COLO668 (cell line): ENCODE measurements around the gene PRR19.

Experiments
- DNase-seq: peaks from one replicate; lab custom pipeline; 2025; ENCODE audit not compliant: unreplicated experiment; lab: John Stamatoyannopoulos, UW

The PRR19 gene

GRCh38 chr19:42283188-42284065, 18.5 kb upstream of the PRR19 start:
- DNase-seq, result peak; percentile 98

DNA sequence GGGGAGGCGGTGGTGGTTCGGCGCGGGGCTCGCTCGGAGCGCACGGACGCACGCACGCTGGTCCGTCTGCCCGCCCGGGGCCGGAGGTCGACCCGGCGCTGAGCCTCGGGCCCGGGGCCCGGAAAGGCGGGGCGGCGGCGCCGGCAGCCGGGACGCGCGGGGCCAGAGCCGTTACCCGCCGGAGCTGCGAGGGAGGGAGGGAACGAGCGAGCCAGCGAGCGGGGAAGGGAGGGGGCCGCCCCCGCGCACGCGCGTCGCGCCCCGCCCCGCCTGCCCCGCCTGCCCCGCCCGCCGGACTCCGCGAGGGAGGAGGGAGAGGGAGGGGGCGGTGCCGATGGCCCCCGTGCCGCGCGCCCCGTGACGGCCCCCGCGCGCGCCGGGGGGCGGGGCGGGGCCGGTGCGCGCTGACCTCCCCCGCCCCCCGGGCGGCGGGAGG, 17.8 kb upstream of the PRR19 start:
- peak; percentile 88 for DNase-seq

DNA sequence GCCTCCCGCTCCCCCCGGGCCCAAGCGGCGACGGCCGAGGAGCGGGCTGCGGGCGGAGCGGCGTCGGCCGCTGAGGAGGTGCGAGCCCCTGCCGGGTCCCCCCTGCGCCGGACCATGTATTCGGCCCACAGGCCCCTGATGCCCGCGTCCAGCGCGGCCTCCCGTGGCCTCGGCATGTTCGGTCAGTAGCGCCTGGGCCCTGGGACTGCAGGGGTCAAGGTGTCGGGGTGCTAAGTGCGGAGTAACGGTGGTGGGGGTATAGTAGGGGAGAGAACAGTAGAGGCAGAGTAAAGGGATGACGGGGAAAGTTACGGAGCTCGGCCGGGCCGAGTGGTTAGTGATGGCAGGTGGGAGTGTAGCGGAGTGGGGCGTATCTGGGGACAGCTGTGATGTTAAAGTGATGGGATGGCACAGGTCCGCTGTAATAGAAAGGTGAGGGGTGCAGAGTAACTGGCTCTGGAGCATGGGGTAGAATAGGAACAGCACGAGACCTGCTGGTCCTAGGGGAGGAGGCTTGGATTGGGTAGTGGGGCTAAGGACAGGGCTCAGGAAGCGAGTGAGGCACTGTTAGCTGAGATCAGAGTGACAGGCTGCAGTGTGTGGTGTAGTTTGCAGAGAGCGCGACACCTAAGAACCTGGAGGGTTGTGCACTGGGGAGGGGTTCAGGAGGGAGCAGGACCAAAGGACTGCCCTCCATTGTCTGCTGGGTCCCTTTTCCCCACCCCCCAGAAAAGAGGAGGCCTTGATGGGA, 17.2 kb upstream of the PRR19 start:
- peak; percentile 17 for DNase-seq

DNA sequence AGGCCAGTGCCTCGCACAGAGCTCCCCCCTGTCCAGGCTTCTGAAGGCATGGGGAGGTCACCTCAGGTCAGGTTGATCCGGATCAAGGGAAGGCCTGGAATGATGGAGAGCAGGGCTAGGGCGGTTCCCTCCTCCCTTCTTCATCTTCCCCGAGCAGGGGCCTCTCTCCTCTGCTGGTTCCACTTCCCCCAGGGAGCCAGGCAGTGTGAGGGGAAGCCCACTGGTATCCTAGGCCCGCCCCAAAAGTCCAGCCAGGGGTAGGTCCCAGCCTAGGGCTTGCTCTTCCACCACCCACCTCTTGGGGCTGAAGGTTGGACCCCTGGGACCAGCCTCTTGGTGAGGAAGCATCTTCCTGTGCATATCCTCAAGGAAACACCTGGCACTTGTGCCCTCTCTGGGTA, 16.4 kb upstream of the PRR19 start:
- no peak for DNase-seq

- no peak for DNase-seq
Measured at GRCh38 chr19:42285988-42286348, 16.0 kb upstream of the PRR19 start.

- no peak for DNase-seq
Measured at GRCh38 chr19:42286349-42287016, 15.4 kb upstream of the PRR19 start.

GRCh38 chr19:42287017-42287826, 14.7 kb upstream of the PRR19 start:
- no peak for DNase-seq

DNA sequence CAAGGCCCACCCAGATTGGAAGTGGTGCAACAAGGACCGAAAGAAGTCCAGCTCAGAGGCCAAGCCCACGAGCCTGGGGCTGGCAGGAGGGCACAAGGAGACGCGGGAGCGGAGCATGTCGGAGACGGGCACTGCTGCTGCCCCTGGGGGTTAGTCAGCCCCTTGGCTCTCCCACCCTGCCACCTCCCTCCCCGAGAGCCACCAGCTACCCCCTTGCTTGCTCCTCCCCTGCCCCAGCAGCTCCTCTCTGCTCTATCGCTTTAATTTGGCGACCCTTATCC, 14.2 kb upstream of the PRR19 start:
- no peak for DNase-seq

DNA sequence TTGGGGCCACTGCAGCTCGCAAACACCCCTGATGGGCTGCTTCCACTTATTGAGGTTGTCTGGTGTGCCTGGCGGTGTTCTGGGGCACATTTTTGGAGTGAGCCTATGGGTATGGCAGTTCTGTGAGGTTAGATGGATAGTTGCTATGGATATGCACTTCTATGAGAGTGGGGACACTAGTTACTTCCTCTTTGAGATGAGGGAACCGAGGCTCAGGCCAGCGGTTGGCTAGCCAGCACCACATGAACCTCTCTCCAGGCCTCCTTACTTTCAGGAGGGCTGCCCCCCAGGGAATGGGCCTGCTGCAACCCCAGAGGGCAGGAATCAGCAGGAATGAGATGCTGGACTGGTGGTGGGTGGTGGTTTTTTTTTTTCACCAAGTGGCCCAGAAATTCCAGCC, 13.5 kb upstream of the PRR19 start:
- DNase-seq, result no peak

DNA sequence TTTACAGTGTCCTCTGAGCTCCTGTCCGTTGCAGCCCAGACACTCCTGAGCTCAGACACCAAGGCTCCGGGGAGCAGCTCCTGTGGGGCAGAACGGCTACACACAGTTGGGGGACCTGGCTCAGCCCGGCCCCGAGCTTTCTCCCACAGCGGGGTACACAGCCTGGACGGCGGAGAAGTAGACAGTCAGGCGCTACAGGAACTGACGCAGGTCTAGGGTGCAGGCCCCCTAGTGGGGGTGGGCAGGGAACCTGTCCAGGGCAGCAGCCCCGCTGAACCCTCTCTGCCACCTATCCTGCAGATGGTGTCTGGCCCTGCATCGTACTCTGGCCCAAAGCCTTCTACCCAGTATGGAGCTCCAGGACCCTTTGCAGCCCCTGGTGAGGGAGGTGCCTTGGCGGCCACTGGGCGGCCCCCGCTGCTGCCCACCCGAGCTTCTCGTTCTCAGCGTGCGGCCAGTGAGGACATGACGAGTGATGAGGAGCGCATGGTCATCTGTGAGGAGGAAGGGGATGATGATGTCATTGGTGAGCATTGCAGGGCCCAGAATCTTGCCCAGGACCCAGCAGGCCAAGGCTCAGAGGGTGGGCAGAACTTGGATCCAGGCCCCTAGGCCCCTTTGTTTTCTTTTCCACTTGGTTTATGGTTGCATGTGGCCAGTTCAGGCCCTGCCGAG, 12.9 kb upstream of the PRR19 start:
- DNase-seq, result no peak

DNA sequence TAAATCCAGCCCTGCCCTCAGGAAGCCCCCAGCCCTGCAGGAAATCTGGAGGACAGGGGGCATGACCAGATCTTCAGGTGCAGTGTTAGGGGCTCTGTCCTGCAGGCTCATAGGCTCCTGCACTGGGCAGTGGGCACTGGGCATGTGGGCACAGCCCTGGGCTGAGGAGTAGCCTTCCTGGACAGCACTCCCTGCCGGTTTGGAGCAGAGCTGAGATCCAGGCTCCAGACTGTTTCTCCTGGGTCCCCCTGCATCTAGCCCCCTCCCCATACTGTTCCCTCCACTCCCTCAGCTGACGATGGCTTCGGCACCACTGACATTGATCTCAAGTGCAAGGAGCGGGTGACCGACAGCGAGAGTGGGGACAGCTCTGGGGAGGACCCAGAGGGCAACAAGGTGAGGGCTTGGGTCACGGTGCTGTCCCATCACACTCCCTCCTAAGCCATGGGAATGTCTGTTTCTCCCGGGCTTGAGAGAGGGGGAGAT, 12.3 kb upstream of the PRR19 start:
- DNase-seq, result no peak

GRCh38 chr19:42290136-42290522, 11.8 kb upstream of the PRR19 start:
- DNase-seq, result no peak

- peak; percentile 43 for DNase-seq
Measured at GRCh38 chr19:42290523-42291434, 11.2 kb upstream of the PRR19 start.

GRCh38 chr19:42291435-42291810, 10.5 kb upstream of the PRR19 start:
- DNase-seq, result no peak

DNA sequence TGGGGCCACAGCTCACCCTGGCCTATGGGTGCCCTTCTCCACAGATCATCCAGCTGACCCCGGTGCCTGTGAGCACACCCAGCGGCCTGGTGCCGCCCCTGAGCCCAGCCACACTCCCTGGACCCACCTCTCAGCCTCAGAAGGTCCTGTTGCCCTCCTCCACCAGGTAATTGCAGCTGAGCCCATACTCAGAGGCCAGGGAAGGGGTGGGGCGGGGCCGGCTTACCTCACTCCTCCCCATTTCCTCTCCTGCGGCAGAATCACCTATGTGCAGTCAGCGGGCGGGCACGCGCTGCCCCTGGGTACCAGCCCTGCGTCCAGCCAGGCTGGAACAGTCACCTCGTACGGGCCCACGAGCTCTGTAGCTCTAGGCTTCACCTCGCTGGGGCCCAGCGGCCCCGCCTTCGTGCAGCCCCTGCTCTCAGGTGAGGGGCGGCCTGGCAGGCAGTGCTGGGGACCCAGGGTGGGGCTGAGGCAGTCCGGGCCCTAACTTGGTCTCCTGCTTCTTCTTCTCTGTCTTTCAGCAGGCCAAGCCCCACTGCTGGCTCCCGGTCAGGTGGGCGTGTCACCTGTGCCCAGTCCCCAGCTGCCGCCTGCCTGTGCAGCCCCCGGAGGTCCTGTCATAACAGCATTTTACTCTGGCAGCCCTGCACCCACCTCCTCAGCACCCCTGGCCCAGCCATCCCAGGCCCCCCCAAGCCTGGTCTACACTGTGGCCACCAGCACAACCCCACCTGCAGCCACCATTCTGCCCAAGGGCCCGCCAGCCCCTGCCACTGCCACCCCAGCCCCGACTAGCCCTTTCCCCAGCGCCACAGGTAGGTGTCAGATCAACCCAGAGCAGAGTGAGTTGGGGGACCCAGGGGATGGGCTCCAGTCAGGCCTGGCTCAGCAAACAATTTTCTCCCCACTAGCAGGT, 9.6 kb upstream of the PRR19 start:
- no peak for DNase-seq

GRCh38 chr19:42292963-42293362, 9.0 kb upstream of the PRR19 start:
- DNase-seq, result no peak

DNA sequence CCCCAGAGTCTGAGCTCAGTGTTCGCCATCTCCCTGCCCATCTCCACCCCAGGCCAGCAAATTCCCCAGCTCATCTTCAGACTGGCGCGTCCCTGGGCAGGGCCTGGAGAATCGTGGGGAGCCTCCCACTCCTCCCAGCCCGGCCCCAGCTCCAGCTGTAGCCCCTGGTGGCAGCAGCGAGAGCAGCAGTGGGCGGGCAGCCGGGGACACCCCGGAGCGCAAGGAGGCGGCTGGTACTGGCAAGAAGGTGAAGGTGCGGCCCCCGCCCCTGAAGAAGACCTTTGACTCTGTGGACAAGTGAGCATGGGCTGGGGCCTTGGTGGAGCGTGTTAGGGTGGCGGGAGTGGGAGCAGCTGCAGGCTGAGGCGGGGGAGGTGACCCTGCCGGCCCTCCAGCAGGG, 8.4 kb upstream of the PRR19 start:
- no peak for DNase-seq

- DNase-seq, result no peak
Measured at GRCh38 chr19:42293948-42294347, 8.0 kb upstream of the PRR19 start.
